GM21529 (cell line): ENCODE results near the gene GOLGA5.

Experiments used
- ATAC-seq: cut with Tn5 transposase; IDR thresholded peaks from one replicate; pipeline ENCODE4 v1.9.1; 2021; ENCODE audit not compliant: unreplicated experiment

The GOLGA5 gene

DNA sequence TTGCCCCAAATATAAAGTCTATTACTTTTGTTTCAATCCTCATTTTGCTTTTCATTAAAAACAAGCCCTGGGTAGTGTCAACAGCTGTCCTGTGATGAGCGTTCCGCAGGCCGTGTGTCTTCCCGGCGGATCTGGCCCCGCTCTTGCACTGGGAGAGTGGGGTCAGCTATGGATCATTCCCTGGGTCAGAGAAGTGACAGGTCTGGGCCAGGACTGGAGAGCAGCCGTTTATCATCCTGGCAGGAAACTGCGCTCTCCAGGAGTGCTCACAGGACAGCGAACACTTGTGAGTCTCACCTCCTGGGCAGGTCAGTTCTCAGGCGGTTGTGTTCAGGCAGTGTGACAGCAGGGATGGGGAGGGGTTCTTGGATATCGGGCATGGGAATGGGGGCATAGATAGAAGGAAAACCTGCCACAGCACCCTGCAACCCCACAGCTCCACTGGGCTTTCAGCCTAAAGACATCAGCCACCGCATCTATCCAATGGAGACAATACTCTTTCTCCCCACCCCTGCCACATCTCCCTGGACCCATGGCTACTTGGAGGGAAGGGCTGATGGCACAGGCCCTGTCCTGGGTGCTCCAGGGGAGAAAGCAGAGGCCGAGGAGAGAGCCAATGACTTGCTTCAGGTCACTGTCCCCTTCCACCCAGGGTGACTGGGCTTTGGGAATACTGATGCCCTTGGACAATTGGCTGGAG lies 81.0 kb downstream of the GOLGA5 start:
- no peak for ATAC-seq

GRCh38 chr14:92877757-92878431 lies 83.8 kb downstream of the GOLGA5 start:
- no peak for ATAC-seq

GRCh38 chr14:92880351-92880750 lies 86.2 kb downstream of the GOLGA5 start:
- ATAC-seq, result no peak

GRCh38 chr14:92880851-92881250 lies 86.7 kb downstream of the GOLGA5 start:
- no peak for ATAC-seq

GRCh38 chr14:92883066-92883465 lies 89.0 kb downstream of the GOLGA5 start:
- no peak for ATAC-seq

DNA sequence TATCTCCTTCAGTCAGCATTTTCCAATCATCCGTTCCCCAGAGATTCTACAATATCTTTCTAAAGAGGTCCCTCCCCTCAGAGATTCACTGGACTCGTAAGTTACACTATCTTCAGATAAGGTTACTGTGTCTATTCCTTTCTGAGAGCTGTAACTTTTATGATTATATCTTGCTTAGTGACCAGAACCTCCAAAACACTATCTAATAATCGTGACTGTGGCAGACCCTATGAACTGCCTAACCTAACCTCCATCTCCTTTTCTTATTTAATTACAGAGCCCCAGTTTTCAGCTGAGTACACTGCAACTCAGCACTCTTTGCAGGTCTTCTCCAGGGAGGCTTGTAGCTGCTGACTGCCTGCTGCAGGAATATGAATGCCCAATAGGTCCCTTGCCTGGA lies 90.3 kb downstream of the GOLGA5 start:
- ATAC-seq, result no peak

- ATAC-seq, result no peak
Observed at GRCh38 chr14:92885279-92886061, 91.4 kb downstream of the GOLGA5 start.

DNA sequence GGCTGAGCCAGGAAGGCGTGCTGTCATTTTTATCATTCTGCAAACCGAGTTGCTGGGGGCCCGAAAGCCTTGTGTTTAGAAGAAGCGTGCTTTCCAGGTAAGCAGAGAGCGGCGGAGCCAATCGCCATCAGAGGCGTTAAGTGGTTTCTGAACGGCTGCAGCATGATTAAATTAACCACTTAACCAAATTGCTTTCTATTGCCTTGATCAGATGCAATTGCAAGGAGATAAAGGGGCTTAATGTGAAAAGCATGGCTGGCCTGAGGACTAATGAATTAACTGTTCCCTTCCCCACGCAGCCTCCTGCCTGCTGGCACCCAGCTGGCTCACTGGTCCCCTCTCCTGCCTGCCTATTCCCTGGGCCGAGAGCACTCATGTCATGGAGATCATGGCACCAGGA lies 92.2 kb downstream of the GOLGA5 start:
- ATAC-seq, result no peak

DNA sequence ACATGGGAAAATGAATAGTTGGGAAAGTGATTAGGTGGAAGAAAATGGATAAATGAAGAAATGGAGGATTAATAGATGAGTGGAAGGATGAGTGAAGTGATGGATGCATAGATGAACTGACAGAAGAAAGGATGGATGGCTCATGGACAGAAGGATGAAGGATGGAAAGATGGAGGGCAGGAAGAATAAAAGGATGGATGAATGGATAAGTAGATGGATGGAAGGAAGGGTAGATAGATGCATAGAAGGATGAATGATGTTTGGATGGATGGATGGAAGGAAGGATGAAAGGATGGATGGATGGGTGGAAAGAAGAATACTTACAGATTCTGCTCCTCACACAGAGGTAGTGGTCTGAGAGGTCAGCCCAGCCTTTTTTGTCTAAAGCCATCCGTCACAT lies 93.1 kb downstream of the GOLGA5 start:
- no peak for ATAC-seq

DNA sequence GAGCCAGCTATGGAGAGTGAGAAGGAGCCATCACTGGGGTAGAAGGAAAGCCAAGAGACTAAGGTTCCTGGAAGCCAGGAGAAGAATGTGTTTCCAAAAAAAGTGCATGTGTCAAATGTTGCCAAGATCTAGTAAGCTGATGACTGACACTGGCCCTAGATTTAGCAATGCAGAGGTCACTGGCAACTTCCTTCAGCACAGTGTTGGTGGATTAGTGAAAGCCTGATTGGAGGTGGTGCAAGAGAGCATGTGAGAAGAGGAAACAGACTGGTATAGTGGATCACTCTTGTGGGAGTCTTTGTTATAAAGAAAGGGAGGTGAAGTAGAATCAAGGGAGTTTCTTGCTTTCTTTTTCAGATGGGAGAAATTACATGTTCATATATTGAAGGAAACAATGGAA lies 94.8 kb downstream of the GOLGA5 start:
- ATAC-seq, result no peak
